Stimulated activated CD4-positive, alpha-beta T cell treated with anti-CD3 and anti-CD28 coated beads, Interleukin-4, amount 100 ng/mL, for 24 hours (primary cell): ENCODE data around the gene ENTREP1.
"Not testable (repeated sequence)": the region's sequence is repeated elsewhere in the genome, so short reads cannot be mapped to it uniquely, and the experiment has no call there.

Experiments
- DNase-seq: peaks from one replicate; pipeline ENCODE4 v3.0.0-alpha.2; 2020

ENTREP1 gene, protein sequence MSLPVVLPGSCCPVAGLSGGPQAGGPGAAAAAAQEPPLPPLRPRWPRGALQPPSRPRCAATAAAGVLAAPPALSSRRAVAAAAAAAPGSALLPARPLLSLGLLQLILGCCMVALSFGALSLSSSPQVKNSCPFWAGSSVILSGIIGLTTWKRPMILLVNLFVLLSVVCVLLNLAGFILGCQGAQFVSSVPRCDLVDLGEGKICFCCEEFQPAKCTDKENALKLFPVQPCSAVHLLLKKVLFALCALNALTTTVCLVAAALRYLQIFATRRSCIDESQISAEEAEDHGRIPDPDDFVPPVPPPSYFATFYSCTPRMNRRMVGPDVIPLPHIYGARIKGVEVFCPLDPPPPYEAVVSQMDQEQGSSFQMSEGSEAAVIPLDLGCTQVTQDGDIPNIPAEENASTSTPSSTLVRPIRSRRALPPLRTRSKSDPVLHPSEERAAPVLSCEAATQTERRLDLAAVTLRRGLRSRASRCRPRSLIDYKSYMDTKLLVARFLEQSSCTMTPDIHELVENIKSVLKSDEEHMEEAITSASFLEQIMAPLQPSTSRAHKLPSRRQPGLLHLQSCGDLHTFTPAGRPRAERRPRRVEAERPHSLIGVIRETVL

DNA sequence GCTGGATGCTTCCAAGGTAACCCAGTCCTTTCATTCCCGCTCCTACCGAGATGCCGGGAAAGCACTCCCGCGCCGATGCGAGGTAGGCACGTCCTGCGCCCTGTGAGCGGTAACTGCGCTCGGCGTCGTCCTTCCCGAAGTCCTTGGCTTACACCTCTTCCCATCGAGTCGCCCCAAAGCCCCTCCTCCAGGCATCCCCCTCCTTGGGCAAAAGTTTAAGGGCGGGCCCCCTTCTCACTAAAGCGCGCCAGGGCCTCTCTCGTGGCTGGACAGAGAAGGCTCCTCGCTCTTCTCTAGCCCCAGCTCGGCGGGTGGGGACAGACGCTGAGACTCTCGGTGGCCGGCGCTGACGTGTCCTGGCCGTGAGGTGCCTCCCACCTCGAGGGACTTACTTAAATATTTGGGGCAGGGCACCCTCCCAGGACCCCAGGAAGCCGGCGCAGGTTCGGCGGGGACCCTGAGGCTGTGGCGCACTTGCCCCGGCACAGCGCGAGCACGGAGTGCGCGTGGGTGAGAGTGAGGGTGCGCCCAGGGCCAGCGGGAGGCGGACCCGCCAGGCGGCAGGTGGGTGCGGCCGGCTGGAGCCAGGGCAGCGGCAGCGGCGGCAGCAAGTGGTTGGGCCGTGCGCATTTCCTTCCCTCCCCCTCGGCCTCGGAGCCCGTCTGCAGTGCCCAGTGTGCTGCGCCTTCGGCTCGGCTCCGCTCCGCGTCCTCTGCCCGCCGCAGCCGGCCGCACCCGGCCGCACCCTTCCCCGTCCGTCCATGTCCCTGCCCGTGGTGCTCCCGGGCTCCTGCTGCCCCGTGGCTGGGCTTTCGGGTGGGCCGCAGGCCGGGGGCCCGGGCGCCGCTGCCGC is at the start of gene ENTREP1:
ENTREP1 (plus strand) TSS at position 667 of the 853 bp plus-strand sequence; CDS start at position 762, 95 bp downstream.
- DNase-seq = no peak

- DNase-seq = no peak
Observed at GRCh38 chr9:69276775-69277174, 48.2 kb upstream of the ENTREP1 start.

- peak; percentile 16 for DNase-seq
Observed at GRCh38 chr9:69279084-69279731, 45.8 kb upstream of the ENTREP1 start.

DNA sequence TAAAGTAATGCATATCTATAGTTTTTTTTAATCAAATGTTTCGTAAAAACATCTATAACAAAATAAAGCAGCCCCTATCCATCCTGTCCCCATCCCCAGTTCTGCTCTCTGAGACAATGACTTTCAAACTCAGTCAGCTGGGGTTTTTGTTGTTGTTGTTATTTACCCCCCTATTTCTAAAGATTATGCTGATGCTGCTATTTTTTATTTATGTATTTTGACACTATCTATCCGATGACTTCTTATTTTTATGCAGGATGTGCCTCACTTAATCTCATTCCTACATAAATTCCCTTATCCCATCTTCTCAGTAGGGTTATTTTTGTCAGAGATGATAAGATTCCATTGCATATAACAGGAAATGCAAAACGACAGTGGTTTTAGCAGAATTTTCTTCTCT is 45.3 kb upstream of the ENTREP1 start:
- no peak for DNase-seq

GRCh38 chr9:69283003-69283402 is 42.0 kb upstream of the ENTREP1 start:
- no peak for DNase-seq

DNA sequence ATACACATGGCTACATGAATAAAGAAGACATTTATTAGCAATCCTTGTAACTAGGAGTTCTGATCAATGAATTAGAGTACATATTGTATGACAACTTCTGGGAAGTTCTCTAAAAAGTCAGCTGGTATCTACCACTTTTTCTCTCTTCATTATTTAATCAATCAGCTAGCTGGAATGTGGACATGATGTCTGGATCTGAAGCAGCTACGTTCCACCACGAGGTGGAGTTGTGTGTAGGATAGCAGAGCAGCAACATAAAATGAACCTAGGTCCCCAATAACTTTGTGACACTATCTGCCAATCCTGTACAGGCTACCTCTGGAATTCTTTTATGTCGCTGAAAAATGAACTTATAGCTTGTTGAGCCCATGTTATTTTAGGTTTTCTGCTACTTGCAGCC is 32.9 kb upstream of the ENTREP1 start:
- DNase-seq = no peak

DNA sequence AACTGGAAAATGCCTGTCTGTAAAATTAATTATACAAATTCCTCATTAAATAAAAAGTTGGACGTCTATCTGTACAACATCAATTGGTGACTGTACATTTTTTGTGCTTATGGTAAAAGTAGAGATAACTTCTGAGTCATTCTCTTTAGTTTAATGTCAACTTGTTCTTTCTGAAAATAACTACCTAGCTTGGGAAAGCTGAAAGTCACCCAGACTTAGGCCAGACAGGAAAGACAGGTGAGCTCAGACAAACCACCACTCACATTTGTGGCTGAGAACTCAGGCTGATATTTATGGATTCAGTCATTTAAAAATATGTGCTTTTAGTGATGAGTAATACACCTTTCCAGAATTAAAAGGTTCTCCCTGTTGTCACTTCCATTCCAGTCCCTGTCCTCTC is 31.9 kb upstream of the ENTREP1 start:
- DNase-seq = no peak

GRCh38 chr9:69295872-69296552 is 29.0 kb upstream of the ENTREP1 start:
- no peak for DNase-seq

DNA sequence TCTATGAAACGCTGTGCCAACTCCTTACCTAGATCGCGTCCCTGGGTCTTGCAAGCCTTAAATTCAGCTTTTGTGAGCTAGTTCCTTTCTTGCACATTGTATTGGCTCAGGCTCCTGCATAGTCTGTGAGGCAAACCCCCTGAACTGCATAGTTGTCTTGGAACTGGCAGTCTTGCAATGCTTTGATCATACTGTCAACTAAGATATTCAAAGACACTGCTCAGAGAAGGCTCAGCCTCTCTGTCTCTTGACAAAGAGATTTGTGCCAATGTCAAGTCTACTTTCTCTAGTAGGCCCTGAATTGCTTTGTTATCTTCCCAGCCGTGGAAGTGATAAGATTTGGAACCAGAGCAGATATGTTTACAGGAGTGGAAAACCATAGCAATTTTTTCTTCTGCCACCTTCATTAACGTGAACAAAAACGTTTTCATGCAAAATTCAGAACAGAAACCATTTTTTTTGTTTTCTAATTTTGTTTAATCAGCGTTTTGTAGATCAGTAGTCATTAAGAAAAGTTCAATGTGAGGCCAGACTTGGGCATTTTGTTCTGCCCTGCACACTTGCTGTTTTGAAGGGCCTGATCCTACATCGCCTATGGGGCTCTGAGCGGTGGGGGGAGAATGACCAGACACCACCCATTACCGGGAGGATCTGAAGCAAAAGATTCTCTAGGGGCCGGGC is 27.6 kb upstream of the ENTREP1 start:
- DNase-seq = no peak

- no peak for DNase-seq
Observed at GRCh38 chr9:69299315-69299714, 25.7 kb upstream of the ENTREP1 start.

DNA sequence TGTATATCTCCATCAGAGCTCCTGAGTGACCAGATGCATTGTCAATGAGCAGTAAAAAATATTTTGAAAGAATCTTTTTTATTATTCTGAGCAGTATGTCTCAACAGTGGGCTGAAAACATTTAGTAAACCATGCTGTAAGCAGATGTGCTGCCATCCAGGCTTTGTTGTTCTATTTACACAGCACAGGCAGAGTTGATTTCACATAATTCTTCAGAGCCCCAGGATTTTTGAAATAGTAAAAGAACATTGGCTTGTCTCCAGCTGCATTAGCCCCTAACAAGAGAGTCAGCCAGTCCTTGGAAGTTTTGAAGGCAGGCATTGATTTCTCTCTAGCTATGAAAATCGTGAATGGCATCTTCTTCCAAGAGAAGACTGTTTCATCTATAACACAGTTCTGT is 25.2 kb upstream of the ENTREP1 start:
- no peak for DNase-seq

- no peak for DNase-seq
Observed at GRCh38 chr9:69303331-69303730, 21.7 kb upstream of the ENTREP1 start.

GRCh38 chr9:69306895-69307445 is 18.0 kb upstream of the ENTREP1 start:
- DNase-seq = not testable (repeated sequence)

DNA sequence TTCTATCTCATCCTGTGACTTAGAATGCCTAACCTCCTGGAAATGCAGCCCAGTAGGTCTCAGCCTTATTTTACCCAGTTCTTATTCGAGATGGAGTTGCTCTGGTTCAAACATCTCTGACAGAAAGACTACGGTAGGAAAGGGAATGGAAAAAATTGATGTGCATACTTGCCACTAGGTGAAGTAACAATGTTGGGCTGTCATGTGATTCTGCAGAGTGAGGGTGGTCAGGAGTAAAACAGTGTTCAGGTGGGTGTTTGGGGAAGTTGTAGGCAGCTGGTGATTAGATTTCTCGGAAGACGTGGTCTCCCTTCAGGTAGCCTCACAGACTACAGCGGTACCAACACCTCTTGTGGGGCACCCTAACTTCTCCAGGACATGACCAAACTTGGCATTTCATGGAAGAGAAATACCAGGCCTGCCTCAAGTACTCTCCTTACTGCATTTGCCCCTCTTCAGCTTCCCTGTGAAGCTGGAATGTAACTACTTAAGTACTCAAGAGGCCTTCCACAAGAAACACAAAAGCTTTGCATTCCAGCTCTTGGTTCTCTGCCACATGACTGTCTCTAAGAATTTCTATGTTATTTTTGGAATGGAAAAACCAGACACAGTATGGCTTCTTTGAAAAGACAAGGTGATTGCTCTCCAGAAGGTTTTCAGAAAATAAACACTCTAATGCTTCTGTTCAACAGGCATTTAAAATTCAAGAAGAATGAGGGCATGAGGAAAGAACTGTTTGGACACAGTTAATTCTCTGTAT is 17.4 kb upstream of the ENTREP1 start:
- no peak for DNase-seq

GRCh38 chr9:69308206-69308931 is 16.6 kb upstream of the ENTREP1 start:
- no peak for DNase-seq

GRCh38 chr9:69313175-69313574 is 11.8 kb upstream of the ENTREP1 start:
- DNase-seq = no peak

- DNase-seq = no peak
Observed at GRCh38 chr9:69314547-69314946, 10.5 kb upstream of the ENTREP1 start.

- no peak for DNase-seq
Observed at GRCh38 chr9:69317081-69317480, 7.9 kb upstream of the ENTREP1 start.

GRCh38 chr9:69317894-69318293 is 7.1 kb upstream of the ENTREP1 start:
- peak; percentile 10 for DNase-seq
